ENCODE data around the gene MAGEA12.
"Not testable (repeated sequence)": the region's sequence is repeated elsewhere in the genome, so short reads cannot be mapped to it uniquely, and the experiment has no call there.

Gene MAGEA12

GRCh38 chrX:152733261-152733975 is at the start of gene MAGEA12, which contains the start of gene CSAG1:
TSS of gene MAGEA12 (plus strand) at chrX:152733757. CDS start at chrX:152736162, 2,405 bp downstream.
TSS of gene CSAG1 (minus strand) at chrX:152733721. CDS start at chrX:152732460, 1,261 bp downstream.
- no peak for ATAC-seq
- H3K4me1 Mint-ChIP-seq = no peaks in the 10 kb centered on the region
- no peak for DNase-seq

GRCh38 chrX:152697952-152698931 is 35.3 kb upstream of the MAGEA12 start, which contains the start of gene MAGEA3:
TSS of gene MAGEA3 (plus strand) at chrX:152698794. CDS start at chrX:152700833, 2,039 bp downstream.
- not testable (repeated sequence) for H3K9me3 Mint-ChIP-seq, ATAC-seq, H3K4me3 Mint-ChIP-seq

More at GRCh38 chrX:152733261-152733975, at the start of gene MAGEA12, which contains the start of gene CSAG1:
- H3K27ac Mint-ChIP-seq = no peak within 1 kb of the TSS
- no peak within 1 kb of the TSS for H3K4me3 Mint-ChIP-seq
- no peaks in the 10 kb centered on the region for H3K9me3 Mint-ChIP-seq
- H3K27me3 Mint-ChIP-seq = no peaks in the 10 kb centered on the region

GRCh38 chrX:152700390-152700789 is 33.2 kb upstream of the MAGEA12 start:
- not testable (repeated sequence) for H3K27me3 Mint-ChIP-seq, H3K4me1 Mint-ChIP-seq, DNase-seq

More at GRCh38 chrX:152697952-152698931, 35.3 kb upstream of the MAGEA12 start, which contains the start of gene MAGEA3:
- not testable (repeated sequence) for H3K27ac Mint-ChIP-seq, H3K4me1 Mint-ChIP-seq, H3K27me3 Mint-ChIP-seq, DNase-seq

GRCh38 chrX:152706500-152706899 is 27.1 kb upstream of the MAGEA12 start:
- H3K4me3 Mint-ChIP-seq, H3K27ac Mint-ChIP-seq, H3K4me1 Mint-ChIP-seq, ATAC-seq, H3K27me3 Mint-ChIP-seq, H3K9me3 Mint-ChIP-seq, DNase-seq: not testable (repeated sequence)

More at GRCh38 chrX:152700390-152700789, 33.2 kb upstream of the MAGEA12 start:
- H3K4me3 Mint-ChIP-seq, H3K9me3 Mint-ChIP-seq, ATAC-seq, H3K27ac Mint-ChIP-seq: not testable (repeated sequence)

GRCh38 chrX:152709173-152709572 is 24.4 kb upstream of the MAGEA12 start, which contains the start of gene CSAG2:
TSS of gene CSAG2 (minus strand) at chrX:152709273. CDS start at chrX:152709112, 161 bp downstream.
- DNase-seq, H3K4me3 Mint-ChIP-seq, H3K27ac Mint-ChIP-seq, H3K27me3 Mint-ChIP-seq, H3K4me1 Mint-ChIP-seq, ATAC-seq, H3K9me3 Mint-ChIP-seq: not testable (repeated sequence)

GRCh38 chrX:152713195-152713594 is 20.4 kb upstream of the MAGEA12 start:
- H3K4me1 Mint-ChIP-seq, H3K9me3 Mint-ChIP-seq, H3K27me3 Mint-ChIP-seq, H3K4me3 Mint-ChIP-seq, ATAC-seq, H3K27ac Mint-ChIP-seq, DNase-seq: not testable (repeated sequence)

GRCh38 chrX:152713815-152714787 is 19.5 kb upstream of the MAGEA12 start, which contains the start of gene MAGEA2B:
TSS of gene MAGEA2B (plus strand) at chrX:152714628. CDS start at chrX:152717107, 2,479 bp downstream.
- H3K4me1 Mint-ChIP-seq, H3K27me3 Mint-ChIP-seq, ATAC-seq, DNase-seq, H3K27ac Mint-ChIP-seq, H3K9me3 Mint-ChIP-seq, H3K4me3 Mint-ChIP-seq: not testable (repeated sequence)

GRCh38 chrX:152725409-152725808 is 8.1 kb upstream of the MAGEA12 start:
- Mint-ChIP-seq H3K4me1 (no peaks in the 10 kb centered on the region), H3K27ac (no peak overlapping the region), H3K9me3 (no peaks in the 10 kb centered on the region), H3K4me3 (no peak overlapping the region), H3K27me3 (no peaks in the 10 kb centered on the region)
- ATAC-seq (no peak), DNase-seq (no peak)

- H3K9me3 Mint-ChIP-seq, H3K4me1 Mint-ChIP-seq, DNase-seq, H3K4me3 Mint-ChIP-seq, ATAC-seq, H3K27me3 Mint-ChIP-seq: not testable (repeated sequence)
- H3K27ac Mint-ChIP-seq = peak overlapping the region; percentile 57 to 63
Observed at GRCh38 chrX:152734143-152734858, 744 bp downstream of the MAGEA12 start.

- no peak overlapping the region for H3K4me3 Mint-ChIP-seq
- H3K9me3 Mint-ChIP-seq = no peaks in the 10 kb centered on the region
- H3K27ac Mint-ChIP-seq = no peak overlapping the region
- H3K4me1 Mint-ChIP-seq = no peaks in the 10 kb centered on the region
- no peaks in the 10 kb centered on the region for H3K27me3 Mint-ChIP-seq
- DNase-seq (no peak), ATAC-seq (no peak)
Observed at GRCh38 chrX:152735101-152735500, 1.5 kb downstream of the MAGEA12 start.

GRCh38 chrX:152735860-152736511 is 2.4 kb downstream of the MAGEA12 start:
- H3K27ac Mint-ChIP-seq = no peak overlapping the region
- DNase-seq (no peak), ATAC-seq (no peak)
- no peaks in the 10 kb centered on the region for H3K4me1 Mint-ChIP-seq
- H3K4me3 Mint-ChIP-seq = no peak overlapping the region
- H3K9me3 Mint-ChIP-seq = no peaks in the 10 kb centered on the region
- no peaks in the 10 kb centered on the region for H3K27me3 Mint-ChIP-seq

- not testable (repeated sequence) for DNase-seq, H3K27ac Mint-ChIP-seq, H3K27me3 Mint-ChIP-seq, H3K4me3 Mint-ChIP-seq, ATAC-seq, H3K9me3 Mint-ChIP-seq, H3K4me1 Mint-ChIP-seq
Observed at GRCh38 chrX:152736528-152736927, 3.0 kb downstream of the MAGEA12 start.

- Mint-ChIP-seq H3K4me1 (no peaks in the 10 kb centered on the region), H3K27me3 (no peaks in the 10 kb centered on the region)
- no peak for ATAC-seq
Observed at GRCh38 chrX:152738560-152738959, 5.0 kb downstream of the MAGEA12 start.

More at GRCh38 chrX:152738560-152738959, 5.0 kb downstream of the MAGEA12 start:
- H3K4me3 Mint-ChIP-seq = no peak overlapping the region
- no peaks in the 10 kb centered on the region for H3K9me3 Mint-ChIP-seq
- no peak overlapping the region for H3K27ac Mint-ChIP-seq
- no peak for DNase-seq

Data from stimulated activated naive CD8-positive, alpha-beta T cell treated with anti-CD3 and anti-CD28 coated beads, Interleukin-15, amount 100 ng/mL, for 72 hours (primary cell).